K562 (cell line): ENCODE results near the gene KRT24. TPM values are rescaled to one million over a fixed set of nuclear protein-coding genes. Genes with fewer than 3 reads are reported as not detected.

ENCODE experiments used
- CTBP1 ChIP-seq: fragments of 450-650 bp; IDR thresholded peaks from 2 replicates; pipeline ENCODE4 v1.6.1; 2016; ENCODE audit warnings: borderline replicate concordance
- FOXJ2 ChIP-seq: fragments of 200-800 bp; sonication (Bioruptor generic); IDR thresholded peaks from 2 replicates; pipeline ENCODE4 v1.6.1; 2016; ENCODE audit warnings: missing genetic modification characterization, missing compliant biosample characterization
- L3MBTL2 ChIP-seq: fragments of 450-650 bp; IDR thresholded peaks from 2 replicates; pipeline ENCODE4 v1.6.1; 2016; ENCODE audit warnings: mild to moderate bottlenecking, moderate library complexity
- MAFG ChIP-seq: fragments of 450-650 bp; conservative IDR thresholded peaks from 2 replicates; pipeline ENCODE4 v1.6.1; 2016; ENCODE audit warnings: missing genetic modification characterization, missing compliant biosample characterization
- MTA3 ChIP-seq: fragments of 450-650 bp; formaldehyde crosslinking; IDR thresholded peaks from 2 replicates; pipeline ENCODE4 v1.6.1; 2017; ENCODE audit warnings: mild to moderate bottlenecking, borderline replicate concordance
- MTF1 ChIP-seq: fragments of 250-450 bp; sonication (Bioruptor Pico); IDR thresholded peaks from 2 replicates; pipeline ENCODE4 v1.9.0; 2021; ENCODE audit warnings: moderate library complexity, mild to moderate bottlenecking, inconsistent platforms, borderline replicate concordance
- SUPT5H ChIP-seq: fragments of 450-650 bp; IDR thresholded peaks from 2 replicates; pipeline ENCODE4 v1.6.1; 2016
- XRCC3 ChIP-seq: fragments of 450-650 bp; IDR thresholded peaks from 2 replicates; pipeline ENCODE4 v1.6.1; 2017; ENCODE audit warnings: mild to moderate bottlenecking, moderate library complexity
- polyA plus RNA-seq, 8 experiments: library from polyadenylated mRNA; depleted of rRNA in 4 of 8; stranded (reverse) in 5 of 8; unstranded in 3 of 8; fragments of >200 nt; fragmentation: Nextera tagmentation in 2 of 8; fragmentation: Illumina TruSeq in 1 of 8; extraction: Ambion mirVana in 2 of 8; extraction: Trizol in 1 of 8; gene quantifications; 2 replicates each; pipeline versions ENCODE4 v1.2.1 to v1.2.3, GENCODE V29; 2011 to 2014; ENCODE audit warnings: inconsistent platforms in 1 of 8, missing spikeins in 1 of 8
- total RNA-seq, 7 experiments: library from RNA; depleted of rRNA in 6 of 7; stranded (reverse); fragments of >200 nt in 6 of 7; fragmentation: Illumina TruSeq in 2 of 7; extraction: Trizol in 2 of 7; gene quantifications; 2 replicates each; pipeline versions ENCODE4 v1.2.1 to v1.2.3, GENCODE V29; 2011 to 2021; ENCODE audit warnings: low replicate concordance in 1 of 7
- TF ChIP-seq, protein P1 (sequence below): sonication (generic); formaldehyde crosslinking; IDR thresholded peaks from 2 replicates; pipeline ENCODE4 v1.9.0; 2022; ENCODE audit warnings: mild to moderate bottlenecking, missing genetic modification reagents
- TF ChIP-seq, protein P2 (sequence below): sonication (generic); formaldehyde crosslinking; IDR thresholded peaks from 2 replicates; pipeline ENCODE4 v1.8.0; 2022; ENCODE audit warnings: mild to moderate bottlenecking, missing genetic modification reagents
- TF ChIP-seq, protein P3 (sequence below), 2 experiments: fragments of 450-650 bp in 1 of 2; sonication (generic) in 1 of 2; formaldehyde crosslinking in 1 of 2; IDR thresholded peaks in 1 of 2; conservative IDR thresholded peaks in 1 of 2; 2 replicates each; pipeline versions ENCODE4 v1.6.1 to v1.8.1; 2016 to 2023; ENCODE audit warnings: mild to moderate bottlenecking in 2 of 2, moderate library complexity in 2 of 2, inconsistent platforms in 1 of 2, missing genetic modification reagents in 1 of 2

The KRT24 gene
- total and polyA plus RNA-seq, 9 of the 15 experiments (the other 6 are each of a cell fraction or from before 2014, with no cell fraction given) = not detected

DNA sequence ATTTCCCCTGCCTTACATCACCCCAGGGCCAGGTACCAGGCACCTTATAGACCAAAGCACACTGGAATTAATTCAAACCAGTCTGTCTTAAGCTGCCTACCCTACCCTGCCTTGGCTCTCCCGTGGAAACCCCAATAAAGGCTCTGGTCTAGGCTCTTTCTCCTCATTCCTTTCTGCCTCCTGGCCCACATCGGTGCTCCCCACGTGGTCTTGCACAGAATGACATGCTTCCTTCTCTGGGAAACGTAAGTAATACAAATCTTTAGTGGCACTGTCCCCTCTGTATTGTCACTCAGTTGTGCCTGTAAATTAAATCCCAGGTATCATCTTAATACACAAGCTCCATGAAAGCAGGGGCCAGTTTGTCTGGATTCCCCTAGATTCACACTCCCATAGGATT, 35.0 kb upstream of the KRT24 start (continued):
- TF ChIP-seq MTF1 (CRISPR knock-in tag) (no peak), MTA3 (no peak), L3MBTL2 (peak; percentile 74), MAFG (tag) (no peak), CTBP1 (peak; percentile 16; the same call in 1 of the 2 replicates), SUPT5H (no peak), XRCC3 (no peak), FOXJ2 (tag) (no peak)
- TF ChIP-seq, protein P1, sequence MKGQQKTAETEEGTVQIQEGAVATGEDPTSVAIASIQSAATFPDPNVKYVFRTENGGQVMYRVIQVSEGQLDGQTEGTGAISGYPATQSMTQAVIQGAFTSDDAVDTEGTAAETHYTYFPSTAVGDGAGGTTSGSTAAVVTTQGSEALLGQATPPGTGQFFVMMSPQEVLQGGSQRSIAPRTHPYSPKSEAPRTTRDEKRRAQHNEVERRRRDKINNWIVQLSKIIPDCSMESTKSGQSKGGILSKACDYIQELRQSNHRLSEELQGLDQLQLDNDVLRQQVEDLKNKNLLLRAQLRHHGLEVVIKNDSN (CRISPR knock-in tag) = no peak
- TF ChIP-seq, protein P2, sequence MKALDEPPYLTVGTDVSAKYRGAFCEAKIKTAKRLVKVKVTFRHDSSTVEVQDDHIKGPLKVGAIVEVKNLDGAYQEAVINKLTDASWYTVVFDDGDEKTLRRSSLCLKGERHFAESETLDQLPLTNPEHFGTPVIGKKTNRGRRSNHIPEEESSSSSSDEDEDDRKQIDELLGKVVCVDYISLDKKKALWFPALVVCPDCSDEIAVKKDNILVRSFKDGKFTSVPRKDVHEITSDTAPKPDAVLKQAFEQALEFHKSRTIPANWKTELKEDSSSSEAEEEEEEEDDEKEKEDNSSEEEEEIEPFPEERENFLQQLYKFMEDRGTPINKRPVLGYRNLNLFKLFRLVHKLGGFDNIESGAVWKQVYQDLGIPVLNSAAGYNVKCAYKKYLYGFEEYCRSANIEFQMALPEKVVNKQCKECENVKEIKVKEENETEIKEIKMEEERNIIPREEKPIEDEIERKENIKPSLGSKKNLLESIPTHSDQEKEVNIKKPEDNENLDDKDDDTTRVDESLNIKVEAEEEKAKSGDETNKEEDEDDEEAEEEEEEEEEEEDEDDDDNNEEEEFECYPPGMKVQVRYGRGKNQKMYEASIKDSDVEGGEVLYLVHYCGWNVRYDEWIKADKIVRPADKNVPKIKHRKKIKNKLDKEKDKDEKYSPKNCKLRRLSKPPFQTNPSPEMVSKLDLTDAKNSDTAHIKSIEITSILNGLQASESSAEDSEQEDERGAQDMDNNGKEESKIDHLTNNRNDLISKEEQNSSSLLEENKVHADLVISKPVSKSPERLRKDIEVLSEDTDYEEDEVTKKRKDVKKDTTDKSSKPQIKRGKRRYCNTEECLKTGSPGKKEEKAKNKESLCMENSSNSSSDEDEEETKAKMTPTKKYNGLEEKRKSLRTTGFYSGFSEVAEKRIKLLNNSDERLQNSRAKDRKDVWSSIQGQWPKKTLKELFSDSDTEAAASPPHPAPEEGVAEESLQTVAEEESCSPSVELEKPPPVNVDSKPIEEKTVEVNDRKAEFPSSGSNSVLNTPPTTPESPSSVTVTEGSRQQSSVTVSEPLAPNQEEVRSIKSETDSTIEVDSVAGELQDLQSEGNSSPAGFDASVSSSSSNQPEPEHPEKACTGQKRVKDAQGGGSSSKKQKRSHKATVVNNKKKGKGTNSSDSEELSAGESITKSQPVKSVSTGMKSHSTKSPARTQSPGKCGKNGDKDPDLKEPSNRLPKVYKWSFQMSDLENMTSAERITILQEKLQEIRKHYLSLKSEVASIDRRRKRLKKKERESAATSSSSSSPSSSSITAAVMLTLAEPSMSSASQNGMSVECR (CRISPR knock-in tag) = no peak
- TF ChIP-seq, protein P3, sequence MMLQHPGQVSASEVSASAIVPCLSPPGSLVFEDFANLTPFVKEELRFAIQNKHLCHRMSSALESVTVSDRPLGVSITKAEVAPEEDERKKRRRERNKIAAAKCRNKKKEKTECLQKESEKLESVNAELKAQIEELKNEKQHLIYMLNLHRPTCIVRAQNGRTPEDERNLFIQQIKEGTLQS (IDR thresholded peaks at IDR 0.05) = peak; percentile 27; the same call in 1 of the 2 replicates
- TF ChIP-seq, protein P3 (CRISPR knock-in tag; conservative IDR thresholded peaks at IDR 0.05) = no peak
